Stimulated activated CD8-positive, alpha-beta memory T cell treated with anti-CD3 and anti-CD28 coated beads, Interleukin-15, amount 100 ng/mL, for 24 hours (primary cell): ENCODE data around the gene LRP2BP.

ENCODE experiments used
- DNase-seq: peaks from one replicate; pipeline ENCODE4 v3.0.0-alpha.2; 2020; ENCODE audit warnings: low read depth

The LRP2BP gene

GRCh38 chr4:185395238-185395955 is at the start of gene LRP2BP:
LRP2BP (minus strand) TSS chr4:185395924; CDS start chr4:185378186, 17,738 bp downstream.
- DNase-seq: no peak

DNA sequence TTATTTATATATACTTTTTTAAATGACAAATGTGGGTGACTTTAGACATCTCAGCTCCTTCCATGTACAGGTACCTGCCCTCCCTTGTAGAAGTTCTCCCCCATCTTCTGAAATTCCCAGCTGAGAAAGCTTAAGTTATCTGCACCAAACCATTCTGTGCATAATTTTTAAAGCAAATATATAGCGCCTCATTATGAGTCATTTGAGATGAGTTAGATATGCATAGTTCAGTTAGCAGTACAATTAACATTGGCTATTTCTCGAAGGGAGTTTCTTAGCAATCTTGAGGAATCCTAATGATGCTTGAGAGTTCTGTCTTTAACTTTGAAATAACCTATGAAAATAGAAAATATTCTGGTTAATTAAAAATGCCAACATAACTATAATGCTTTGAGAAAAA is 49.5 kb upstream of the LRP2BP start:
- DNase-seq: no peak

DNA sequence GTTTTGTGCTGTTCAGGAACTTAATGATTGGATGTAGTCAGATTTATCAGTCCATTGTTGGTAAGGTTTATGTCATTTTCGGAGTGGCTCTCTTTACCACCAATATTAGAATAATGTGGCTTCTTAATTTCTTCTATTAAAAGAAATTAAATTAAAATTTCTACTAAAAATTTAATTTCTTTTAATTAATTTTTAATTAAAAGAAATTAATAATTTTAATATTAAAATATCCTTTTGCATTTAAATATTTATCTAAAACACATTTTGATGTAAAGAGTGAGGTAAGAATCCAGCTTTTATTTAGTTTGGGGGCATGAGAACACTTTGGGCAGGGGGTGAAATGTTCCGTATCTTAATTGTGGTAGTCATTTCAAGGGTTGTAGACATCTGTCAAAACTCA is 45.8 kb upstream of the LRP2BP start:
- no peak for DNase-seq

DNA sequence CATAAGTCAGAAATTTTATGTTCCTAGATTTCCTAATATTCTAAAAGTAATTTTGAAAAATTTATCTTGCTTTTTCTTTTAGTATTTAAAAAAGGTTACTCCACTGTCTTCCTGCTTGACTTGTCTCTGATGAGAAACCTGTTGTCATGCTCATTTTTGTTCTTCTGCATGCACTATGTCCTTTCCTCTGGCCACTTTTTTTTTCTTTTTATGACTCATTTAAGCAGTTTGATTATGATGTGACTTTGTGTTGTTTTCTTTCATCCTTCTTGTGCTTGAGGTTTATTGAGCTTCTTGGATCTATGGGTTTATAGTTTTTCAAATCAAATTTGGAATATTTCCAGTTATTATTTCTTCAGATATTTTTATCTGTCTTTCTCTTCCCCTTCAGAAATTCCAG is 42.1 kb upstream of the LRP2BP start:
- no peak for DNase-seq

DNA sequence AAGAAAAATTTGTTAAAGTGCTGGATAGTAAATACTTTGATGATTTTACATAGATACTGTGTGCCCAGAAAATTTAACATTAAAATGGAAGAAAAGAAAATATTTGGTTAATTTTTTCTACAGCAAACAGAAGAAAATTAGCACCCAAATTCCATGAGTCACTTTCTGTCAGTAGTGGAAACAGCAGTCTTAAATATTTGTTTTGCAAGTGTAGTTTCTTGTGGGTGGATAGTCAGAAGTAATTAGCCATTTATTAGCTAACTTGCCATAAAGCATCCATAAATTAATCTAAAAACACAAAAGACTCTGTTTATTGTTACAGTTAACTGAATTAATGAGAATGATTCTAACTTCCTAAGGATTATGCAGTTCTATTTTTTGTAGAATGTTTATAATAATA is 39.7 kb upstream of the LRP2BP start:
- no peak for DNase-seq

DNA sequence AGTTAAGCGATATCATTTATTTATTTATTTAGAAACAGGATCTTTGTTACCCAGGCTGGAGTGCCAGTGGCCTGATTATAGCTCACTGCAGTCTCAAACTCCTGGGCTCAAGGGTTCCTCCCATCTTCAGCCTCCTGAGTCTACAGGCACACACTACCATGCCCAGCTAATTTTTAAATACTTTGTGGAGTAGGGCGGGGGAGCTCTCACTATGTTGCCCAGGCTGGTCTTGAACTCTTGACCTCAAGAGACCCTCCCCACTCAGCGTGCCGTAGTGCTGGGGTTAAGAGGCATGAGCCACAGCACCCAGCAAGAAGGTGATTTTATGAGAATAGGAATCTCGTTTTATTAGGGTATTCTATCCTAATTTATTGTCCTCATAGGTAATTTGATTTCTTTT is 33.9 kb upstream of the LRP2BP start:
- DNase-seq: no peak

DNA sequence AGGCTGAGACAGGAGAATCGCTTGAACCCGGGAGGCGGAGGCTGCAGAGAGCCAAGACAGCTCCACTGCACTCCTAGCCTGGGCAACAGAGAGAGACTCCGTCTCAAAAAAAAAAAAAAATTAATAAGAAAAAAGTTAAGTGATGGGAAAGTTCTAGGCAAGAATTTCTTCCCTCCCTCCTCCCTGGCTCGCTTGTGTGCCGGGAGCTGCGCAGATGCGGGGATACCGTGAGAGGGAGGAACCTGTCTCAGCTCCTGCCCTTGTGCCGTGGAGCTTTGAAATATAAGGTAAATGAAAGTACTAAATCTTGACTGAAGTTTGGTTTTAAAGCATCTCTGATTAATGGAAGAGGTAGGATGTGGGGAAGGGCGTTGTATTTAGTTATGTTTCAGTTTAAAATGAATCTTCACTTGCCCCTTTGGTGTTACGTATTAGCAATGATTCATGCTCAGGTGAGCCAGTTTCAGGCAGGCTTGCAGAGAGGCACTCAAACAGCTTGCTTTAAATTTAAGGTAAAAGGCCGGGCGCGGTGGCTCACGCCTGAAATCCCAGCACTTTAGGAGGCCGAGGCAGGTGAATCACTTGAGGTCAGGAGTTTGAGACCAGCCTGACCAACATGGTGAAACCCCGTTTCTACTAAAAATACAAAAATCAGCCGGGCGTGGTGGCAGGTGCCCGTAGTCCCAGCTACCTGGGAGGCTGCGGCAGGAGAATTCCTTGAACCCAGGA is 31.4 kb upstream of the LRP2BP start:
- DNase-seq: no peak

- peak; percentile 82 for DNase-seq
Observed at GRCh38 chr4:185425647-185426352, 30.1 kb upstream of the LRP2BP start, which contains the start of gene UFSP2. UFSP2 (minus strand) TSS chr4:185425964; CDS start chr4:185425868, 96 bp downstream.

- no peak for DNase-seq
Observed at GRCh38 chr4:185424905-185425646, 29.4 kb upstream of the LRP2BP start.

- DNase-seq: no peak
Observed at GRCh38 chr4:185421366-185422124, 25.8 kb upstream of the LRP2BP start.

GRCh38 chr4:185416955-185417354 is 21.2 kb upstream of the LRP2BP start:
- no peak for DNase-seq

GRCh38 chr4:185412412-185412811 is 16.7 kb upstream of the LRP2BP start:
- DNase-seq: no peak

- DNase-seq: no peak
Observed at GRCh38 chr4:185411849-185412248, 16.1 kb upstream of the LRP2BP start.

GRCh38 chr4:185408432-185408831 is 12.7 kb upstream of the LRP2BP start:
- DNase-seq: no peak

DNA sequence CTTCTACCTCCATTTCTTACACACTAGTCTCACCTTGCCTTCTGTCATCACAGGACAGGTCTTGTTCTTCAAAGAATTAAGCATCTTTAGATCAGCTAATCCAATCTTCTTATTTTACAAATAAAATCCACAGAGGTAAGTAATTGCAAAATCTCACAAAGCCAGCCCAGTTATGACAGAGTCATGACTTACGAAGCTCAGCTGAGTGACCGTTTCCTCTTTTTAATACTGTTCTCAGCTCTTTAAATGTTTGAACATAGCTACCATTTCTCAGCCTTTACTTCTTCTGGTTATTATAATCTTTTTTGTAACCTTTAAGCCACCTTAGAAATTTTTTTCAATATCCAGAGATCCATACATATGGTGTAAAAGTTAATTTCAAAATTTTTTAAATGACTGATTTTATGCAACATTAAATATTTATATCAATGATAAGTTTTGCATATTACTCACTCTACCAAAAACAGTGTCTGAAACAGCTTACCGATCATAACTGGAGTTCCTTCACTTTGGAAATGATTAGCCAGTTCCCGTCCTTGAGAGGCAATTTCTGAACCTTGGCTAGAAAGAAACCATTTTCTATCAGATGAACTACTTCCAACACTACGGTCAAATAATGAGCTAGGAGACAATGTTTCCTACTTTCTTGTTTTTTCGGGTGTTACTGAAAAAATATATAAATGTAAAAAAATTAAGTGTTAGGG is 9.7 kb upstream of the LRP2BP start:
- no peak for DNase-seq

GRCh38 chr4:185404031-185404430 is 8.3 kb upstream of the LRP2BP start:
- DNase-seq: no peak

GRCh38 chr4:185399466-185399865 is 3.7 kb upstream of the LRP2BP start:
- no peak for DNase-seq

DNA sequence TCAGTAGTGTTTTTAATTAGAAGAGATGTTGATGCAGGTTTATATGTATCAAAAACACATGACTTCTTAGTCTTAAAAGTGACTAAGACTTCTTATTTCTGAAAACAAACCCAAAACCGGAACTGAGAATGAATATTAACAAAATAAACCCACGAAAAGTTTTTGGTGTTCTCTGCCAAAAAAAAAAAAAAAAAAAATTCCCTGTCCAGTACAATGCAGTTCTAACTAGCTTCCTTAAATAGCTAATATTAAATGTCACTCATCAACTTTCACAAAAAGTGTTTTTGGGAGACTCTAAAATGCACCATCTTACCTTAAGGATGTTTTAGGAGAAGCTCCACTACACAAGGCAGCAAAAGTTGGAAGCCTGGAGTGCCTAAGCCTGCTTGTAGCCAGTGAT is 2.9 kb upstream of the LRP2BP start:
- DNase-seq: no peak

- no peak for DNase-seq
Observed at GRCh38 chr4:185396724-185397385, 1.1 kb upstream of the LRP2BP start, which contains the start of gene ANKRD37. ANKRD37 (plus strand) TSS chr4:185396841; CDS start chr4:185396924, 83 bp downstream.
